Cardiac muscle cell (in vitro differentiated cells and primary cell): ENCODE results near the gene GATA3. TPM values are rescaled to one million over a fixed set of nuclear protein-coding genes. Genes with fewer than 3 reads are reported as not detected.

Experiments used
- DNase-seq, 2 donors: peaks; one replicate each; pipeline versions ENCODE4 v3.0.0 to v3.0.0-alpha.2; 2010 to 2017; ENCODE audit warnings: low read depth in 1 of 2, low spot score in 1 of 2
- H3K27ac ChIP-seq: fragments of 200-600 bp; sonication (generic); 2 replicates; pipeline ENCODE4 v1.5.1; 2016
- H3K27me3 ChIP-seq: fragments of 200-600 bp; sonication (generic); 2 replicates; pipeline ENCODE4 v1.6.0; 2016; ENCODE audit warnings: control low read depth
- H3K36me3 ChIP-seq: fragments of 200-600 bp; sonication (generic); 2 replicates; pipeline ENCODE4 v1.5.1; 2016; ENCODE audit warnings: control low read depth
- H3K4me1 ChIP-seq: fragments of 200-600 bp; sonication (generic); 2 replicates; pipeline ENCODE4 v1.8.1; 2017; ENCODE audit warnings: low read depth, mild to moderate bottlenecking, mixed run types
- H3K4me3 ChIP-seq: fragments of 200-600 bp; sonication (generic); 2 replicates; pipeline ENCODE4 v1.5.1; 2016; ENCODE audit warnings: mild to moderate bottlenecking
- H3K9me3 ChIP-seq: fragments of 200-600 bp; sonication (generic); 2 replicates; pipeline ENCODE4 v1.5.1; 2017; ENCODE audit warnings: low read depth, mild to moderate bottlenecking, control low read depth
- CTCF ChIP-seq: IDR thresholded peaks from 2 replicates; pipeline ENCODE4 v1.5.1; 2012; ENCODE audit warnings: low read depth, mild to moderate bottlenecking, low read length
- polyA plus RNA-seq: library from polyadenylated mRNA; unstranded; fragments of >200 nt; fragmentation: Nextera tagmentation; extraction: Ambion mirVana; gene quantifications from 2 replicates; pipeline ENCODE4 v1.2.1, GENCODE V29; 2016
- total RNA-seq: library from RNA; depleted of rRNA; stranded (reverse); fragments of >200 nt; gene quantifications from 2 replicates; pipeline ENCODE4 v1.2.3, GENCODE V29; 2016

The GATA3 gene
- total and polyA plus RNA-seq, 2 experiments from 2014 or later, result 3.4 to 4.4 TPM

- Histone ChIP-seq H3K9me3 (no peaks in the 10 kb centered on the region), H3K27me3 (no peaks in the 10 kb centered on the region), H3K36me3 (no peaks in the 10 kb centered on the region), H3K4me1 (no peaks in the 10 kb centered on the region), H3K4me3 (no peak overlapping the region), H3K27ac (no peak overlapping the region)
- no peak for TF ChIP-seq CTCF
- no peak for DNase-seq
Measured at GRCh38 chr10:8092428-8092827, 37.9 kb downstream of the GATA3 start.

- H3K27me3 ChIP-seq, result no peaks in the 10 kb centered on the region
- no peak for DNase-seq
- H3K4me3 ChIP-seq, result no peak overlapping the region
- no peaks in the 10 kb centered on the region for H3K36me3 ChIP-seq
- no peak overlapping the region for H3K27ac ChIP-seq
- H3K4me1 ChIP-seq, result no peaks in the 10 kb centered on the region
- no peak for TF ChIP-seq CTCF
- H3K9me3 ChIP-seq, result no peaks in the 10 kb centered on the region
Measured at GRCh38 chr10:8095959-8096358, 41.5 kb downstream of the GATA3 start.

GRCh38 chr10:8096931-8097330, 42.4 kb downstream of the GATA3 start:
- no peak for DNase-seq
- H3K27ac ChIP-seq, result no peak overlapping the region
- TF ChIP-seq CTCF, result no peak

DNA sequence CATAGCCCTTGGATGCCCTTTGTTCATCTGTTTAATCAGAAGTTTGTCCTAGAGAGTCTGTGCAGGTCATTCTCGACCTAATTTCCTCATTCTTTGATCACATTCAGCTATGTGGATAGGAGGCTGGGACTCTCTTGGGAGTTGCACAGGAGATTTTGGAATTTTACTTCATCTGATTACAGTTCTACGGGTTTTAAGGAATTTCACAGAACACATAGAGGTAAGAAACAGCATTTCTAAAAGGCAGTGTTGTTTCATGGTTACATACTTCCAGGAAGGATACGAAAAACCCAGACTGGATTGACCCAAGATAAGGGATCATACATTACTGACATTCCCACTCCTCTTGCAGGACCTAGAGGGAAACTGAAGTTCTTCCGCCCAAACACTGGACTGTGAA, 45.9 kb downstream of the GATA3 start:
- TF ChIP-seq CTCF, result no peak
- no peak for DNase-seq
- H3K4me1 ChIP-seq, result peaks cover 14% of the 10 kb centered on the region
- H3K27ac ChIP-seq, result no peak overlapping the region
- H3K4me3 ChIP-seq, result no peak overlapping the region
- no peaks in the 10 kb centered on the region for H3K36me3 ChIP-seq
- no peaks in the 10 kb centered on the region for H3K27me3 ChIP-seq
- H3K9me3 ChIP-seq, result no peaks in the 10 kb centered on the region

More at GRCh38 chr10:8096931-8097330, 42.4 kb downstream of the GATA3 start:
- Histone ChIP-seq H3K9me3 (no peaks in the 10 kb centered on the region), H3K27me3 (no peaks in the 10 kb centered on the region), H3K4me1 (no peaks in the 10 kb centered on the region), H3K36me3 (no peaks in the 10 kb centered on the region), H3K4me3 (no peak overlapping the region)

GRCh38 chr10:8102708-8103401, 48.4 kb downstream of the GATA3 start:
- no peak for TF ChIP-seq CTCF
- DNase-seq, result no peak

More at GRCh38 chr10:8102708-8103401, 48.4 kb downstream of the GATA3 start:
- Histone ChIP-seq H3K4me3 (no peak overlapping the region), H3K36me3 (no peaks in the 10 kb centered on the region), H3K4me1 (peaks cover 14% of the 10 kb centered on the region), H3K27ac (no peak overlapping the region), H3K9me3 (no peaks in the 10 kb centered on the region), H3K27me3 (no peaks in the 10 kb centered on the region)
